ENCODE measurements around the gene AANAT.

DNA sequence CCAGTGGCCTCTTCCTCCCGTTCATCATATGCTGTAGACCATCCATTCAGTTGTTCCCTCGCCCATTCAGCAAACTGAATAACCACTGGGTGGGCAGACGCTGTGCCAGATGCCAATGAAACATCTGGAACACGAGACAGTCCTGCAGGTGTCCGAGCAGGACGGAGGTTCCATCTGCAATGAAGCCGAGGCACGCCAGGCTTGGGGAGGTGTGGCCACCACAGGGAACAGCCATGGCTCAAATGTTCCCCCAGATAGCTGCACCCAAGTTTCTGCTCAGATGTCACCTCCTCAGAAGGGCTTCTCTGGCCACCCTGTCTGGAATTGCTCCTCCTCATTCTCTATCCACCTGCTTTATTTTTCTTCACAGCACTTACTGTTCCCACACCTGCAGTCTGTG, 45.0 kb upstream of the AANAT start:
- TF ChIP-seq, protein P1, sequence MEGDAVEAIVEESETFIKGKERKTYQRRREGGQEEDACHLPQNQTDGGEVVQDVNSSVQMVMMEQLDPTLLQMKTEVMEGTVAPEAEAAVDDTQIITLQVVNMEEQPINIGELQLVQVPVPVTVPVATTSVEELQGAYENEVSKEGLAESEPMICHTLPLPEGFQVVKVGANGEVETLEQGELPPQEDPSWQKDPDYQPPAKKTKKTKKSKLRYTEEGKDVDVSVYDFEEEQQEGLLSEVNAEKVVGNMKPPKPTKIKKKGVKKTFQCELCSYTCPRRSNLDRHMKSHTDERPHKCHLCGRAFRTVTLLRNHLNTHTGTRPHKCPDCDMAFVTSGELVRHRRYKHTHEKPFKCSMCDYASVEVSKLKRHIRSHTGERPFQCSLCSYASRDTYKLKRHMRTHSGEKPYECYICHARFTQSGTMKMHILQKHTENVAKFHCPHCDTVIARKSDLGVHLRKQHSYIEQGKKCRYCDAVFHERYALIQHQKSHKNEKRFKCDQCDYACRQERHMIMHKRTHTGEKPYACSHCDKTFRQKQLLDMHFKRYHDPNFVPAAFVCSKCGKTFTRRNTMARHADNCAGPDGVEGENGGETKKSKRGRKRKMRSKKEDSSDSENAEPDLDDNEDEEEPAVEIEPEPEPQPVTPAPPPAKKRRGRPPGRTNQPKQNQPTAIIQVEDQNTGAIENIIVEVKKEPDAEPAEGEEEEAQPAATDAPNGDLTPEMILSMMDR (conservative IDR thresholded peaks at IDR 0.05 in 1 of 2, IDR thresholded peaks at IDR 0.05 in 1 of 2; ENCODE audit: extremely low read depth in 1 of 2, insufficient read depth in 1 of 2, low read depth in 1 of 2, low read length in 2 of 2): no peak
- TF ChIP-seq EZH2 (IDR thresholded peaks at IDR 0.05; ENCODE audit: borderline replicate concordance, low read length): no peak

Data from mammary epithelial cell (primary cell).